ENCODE results near the gene ORC3. TPM values are rescaled to one million over a fixed set of nuclear protein-coding genes. Genes with fewer than 3 reads are reported as not detected.

The ORC3 gene
- total RNA-seq, 1 experiment from 2014 or later = 52.9 TPM

GRCh38 chr6:87543696-87544473 lies 46.0 kb upstream of the ORC3 start:
- H3K36me3 Mint-ChIP-seq (ENCODE audit: insufficient read depth in 1 of 3, low read depth in 3 of 3) = peaks cover 40 to 74% (median 59%) of the 10 kb centered on the region in 3 experiments

More at GRCh38 chr6:87543696-87544473, 46.0 kb upstream of the ORC3 start:
- Histone ChIP-seq H3T11ph (ENCODE audit: low read length) (no peak overlapping the region), H4K91ac (ENCODE audit: insufficient read length, low read depth, low read length) (no peak overlapping the region), H3K14ac (ENCODE audit: insufficient read depth, low read length) (no peak overlapping the region), H3K18ac (ENCODE audit: insufficient read length, low read depth, low read length) (no peak overlapping the region), H2BK20ac (ENCODE audit: low read depth, low read length, poor library complexity, severe bottlenecking) (no peak overlapping the region), H3K9me3 (ENCODE audit: control insufficient read depth, low read depth, low read length) (no peaks in the 10 kb centered on the region), H4K8ac (replicated peaks; ENCODE audit: insufficient read length, low read depth, low read length) (no peak overlapping the region), H3K79me2 (ENCODE audit: insufficient read depth, low read length) (no peaks in the 10 kb centered on the region), H2BK15ac (ENCODE audit: low read depth, low read length) (no peak overlapping the region), H2AFZ (ENCODE audit: low read length) (no peak overlapping the region), H3K4me1 (ENCODE audit: insufficient read depth, low read length) (no peaks in the 10 kb centered on the region), H4K20me1 (ENCODE audit: control insufficient read depth, insufficient read depth, insufficient read length) (no peaks in the 10 kb centered on the region), H3K27ac (ENCODE audit: insufficient read length, low read depth, low read length) (no peak overlapping the region), H3K79me1 (ENCODE audit: insufficient read depth, low read depth, low read length, poor library complexity, severe bottlenecking) (no peaks in the 10 kb centered on the region), H3K23me2 (ENCODE audit: insufficient read length, low read depth, low read length, poor library complexity, severe bottlenecking) (no peaks in the 10 kb centered on the region), H2BK12ac (ENCODE audit: insufficient read length, low read depth, low read length) (no peak overlapping the region), H3K4me2 (ENCODE audit: insufficient read depth, insufficient read length, low read length) (no peak overlapping the region), H3K27me3 (ENCODE audit: insufficient read depth, low read length) (no peaks in the 10 kb centered on the region), H2AK5ac (ENCODE audit: insufficient read length, low read length) (no peak overlapping the region), H2BK120ac (ENCODE audit: low read depth, low read length, poor library complexity, severe bottlenecking) (no peak overlapping the region), H3K4ac (ENCODE audit: low read depth, low read length) (no peak overlapping the region), H4K5ac (ENCODE audit: insufficient read length, low read depth, low read length) (no peak overlapping the region), H3K56ac (ENCODE audit: insufficient read length, low read depth, low read length) (no peak overlapping the region), H3K9ac (ENCODE audit: extremely low read depth, insufficient read length, low read length) (no peak overlapping the region), H2BK5ac (ENCODE audit: insufficient read length, low read length) (no peak overlapping the region), H3K23ac (ENCODE audit: insufficient read length, low read depth, low read length) (no peak overlapping the region)
- H3K4me1 Mint-ChIP-seq = no peaks in the 10 kb centered on the region
- WGBS (ENCODE audit: extremely low coverage, insufficient read length, low lambda C conversion rate) = no CpG with 5 or more reads among the region's 4 CpGs
- no peak overlapping the region for H3K27ac Mint-ChIP-seq
- DNase-seq = no peak
- TF ChIP-seq CTCF (conservative IDR thresholded peaks at IDR 0.05) = no peak
- H3K9me3 Mint-ChIP-seq = peaks cover 11 to 13% of the 10 kb centered on the region in 2 experiments; a peak in 2 of 5 replicates
- no peaks in the 10 kb centered on the region for H3K27me3 Mint-ChIP-seq (ENCODE audit: low read depth)
- H3K4me3 Mint-ChIP-seq = no peak overlapping the region
